ENCODE measurements around the gene C1orf167. TPM values are rescaled to one million over a fixed set of nuclear protein-coding genes. Genes with fewer than 3 reads are reported as not detected.

C1orf167 gene
- total and polyA plus RNA-seq, 10 donors = 0.74 to 4.8 (median 0.88) TPM; not detected in 1

- TF ChIP-seq POLR2A (IDR thresholded peaks at IDR 0.05) (no peak), POLR2AphosphoS5 (IDR thresholded peaks at IDR 0.05) (no peak), CTCF (IDR thresholded peaks at IDR 0.05 in 8 of 11, conservative IDR thresholded peaks at IDR 0.05 in 3 of 11) (no peak)
- H3K36me3 ChIP-seq = no peaks in the 10 kb centered on the region
- intact Hi-C loops (cut with DNase I; ENCODE audit: low total_unique reads) = no loop called here
- no peak overlapping the region for H3K4me3 ChIP-seq
- H3K9me3 ChIP-seq = no peaks in the 10 kb centered on the region
- DNase-seq = no peak
- H3K27ac ChIP-seq = no peak overlapping the region
- H3K27me3 ChIP-seq (replicated peaks in 1 of 7) = peaks cover 0 to 32% (median 17%) of the 10 kb centered on the region in 7 donors
- H3K4me1 ChIP-seq = peaks cover 0 to 11% (median 9%) of the 10 kb centered on the region in 6 donors
- 82 to 86% (median 84%) methylated on average over 6 of the region's 6 CpGs for WGBS, 5 donors
Measured at GRCh38 chr1:11761285-11761684, 708 bp upstream of the C1orf167 start.

GRCh38 chr1:11764115-11764514, 2.1 kb downstream of the C1orf167 start:
- Histone ChIP-seq H3K27me3 (replicated peaks in 1 of 7) (peaks cover 0 to 31% (median 17%) of the 10 kb centered on the region in 7 donors), H3K9me3 (no peaks in the 10 kb centered on the region), H3K27ac (no peak overlapping the region), H3K36me3 (no peaks in the 10 kb centered on the region), H3K4me1 (peaks cover 0 to 17% (median 9%) of the 10 kb centered on the region in 6 donors), H3K4me3 (no peak overlapping the region)
- no peak for DNase-seq
- 80 to 100% (median 94%) methylated on average over 1 to 3 of the region's 3 CpGs for WGBS, 5 donors
- TF ChIP-seq CTCF (IDR thresholded peaks at IDR 0.05 in 8 of 11, conservative IDR thresholded peaks at IDR 0.05 in 3 of 11) (no peak), POLR2AphosphoS5 (IDR thresholded peaks at IDR 0.05) (no peak), POLR2A (IDR thresholded peaks at IDR 0.05) (no peak)
- intact Hi-C loops (cut with DNase I; ENCODE audit: low total_unique reads) = no loop called here

- H3K4me1 ChIP-seq = peaks cover 0 to 17% (median 9%) of the 10 kb centered on the region in 6 donors
- no peaks in the 10 kb centered on the region for H3K9me3 ChIP-seq
- intact Hi-C loops (cut with DNase I; ENCODE audit: low total_unique reads) = no loop called here
- no peak for DNase-seq
- H3K36me3 ChIP-seq = no peaks in the 10 kb centered on the region
- WGBS, 5 donors = 77 to 88% (median 83%) methylated on average over 7 of the region's 7 CpGs
- H3K4me3 ChIP-seq = no peak overlapping the region
- no peak for TF ChIP-seq POLR2A (IDR thresholded peaks at IDR 0.05)
- no peak overlapping the region for H3K27ac ChIP-seq
- peaks cover 0 to 31% (median 17%) of the 10 kb centered on the region in 7 donors for H3K27me3 ChIP-seq (replicated peaks in 1 of 7)
Measured at GRCh38 chr1:11764519-11764918, 2.5 kb downstream of the C1orf167 start.

GRCh38 chr1:11765661-11766428, 3.9 kb downstream of the C1orf167 start:
- H3K27ac ChIP-seq = no peak overlapping the region
- intact Hi-C loops (cut with DNase I; ENCODE audit: low total_unique reads) = no loop called here
- H3K4me3 ChIP-seq = no peak overlapping the region
- H3K4me1 ChIP-seq = peaks cover 0 to 17% (median 9%) of the 10 kb centered on the region in 6 donors
- WGBS, 5 donors = 73 to 94% (median 87%) methylated on average over 10 to 19 of the region's 19 CpGs
- DNase-seq = no peak
- no peaks in the 10 kb centered on the region for H3K36me3 ChIP-seq
- H3K27me3 ChIP-seq (replicated peaks in 1 of 7) = peaks cover 0 to 28% (median 17%) of the 10 kb centered on the region in 7 donors
- TF ChIP-seq POLR2A (IDR thresholded peaks at IDR 0.05) (no peak), CTCF (IDR thresholded peaks at IDR 0.05 in 8 of 11, conservative IDR thresholded peaks at IDR 0.05 in 3 of 11) (no peak), POLR2AphosphoS5 (IDR thresholded peaks at IDR 0.05) (no peak)
- no peaks in the 10 kb centered on the region for H3K9me3 ChIP-seq
